ENCODE data around the gene HERC3.

DNA sequence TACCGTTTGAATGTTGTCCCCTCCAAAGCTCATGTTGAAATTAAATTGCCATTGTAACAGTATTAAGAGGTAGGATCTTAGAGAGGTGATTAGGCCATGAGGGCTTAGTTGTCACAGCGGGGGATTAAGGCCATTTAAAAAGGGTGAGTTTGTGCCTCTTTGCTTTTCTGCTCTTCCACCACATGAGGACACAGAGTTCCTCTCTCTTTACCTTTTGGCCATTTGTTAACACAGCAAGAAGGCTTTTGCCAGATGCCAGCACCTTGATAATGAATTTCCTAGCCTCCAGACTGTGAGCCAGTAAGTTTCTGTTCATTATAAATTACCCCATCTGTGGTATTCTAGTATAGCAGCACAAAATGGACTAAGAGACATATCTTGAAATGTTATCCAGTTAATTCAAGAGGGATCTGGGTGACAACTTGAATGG lies 7.8 kb upstream of the HERC3 start:
- TF ChIP-seq, protein P1, sequence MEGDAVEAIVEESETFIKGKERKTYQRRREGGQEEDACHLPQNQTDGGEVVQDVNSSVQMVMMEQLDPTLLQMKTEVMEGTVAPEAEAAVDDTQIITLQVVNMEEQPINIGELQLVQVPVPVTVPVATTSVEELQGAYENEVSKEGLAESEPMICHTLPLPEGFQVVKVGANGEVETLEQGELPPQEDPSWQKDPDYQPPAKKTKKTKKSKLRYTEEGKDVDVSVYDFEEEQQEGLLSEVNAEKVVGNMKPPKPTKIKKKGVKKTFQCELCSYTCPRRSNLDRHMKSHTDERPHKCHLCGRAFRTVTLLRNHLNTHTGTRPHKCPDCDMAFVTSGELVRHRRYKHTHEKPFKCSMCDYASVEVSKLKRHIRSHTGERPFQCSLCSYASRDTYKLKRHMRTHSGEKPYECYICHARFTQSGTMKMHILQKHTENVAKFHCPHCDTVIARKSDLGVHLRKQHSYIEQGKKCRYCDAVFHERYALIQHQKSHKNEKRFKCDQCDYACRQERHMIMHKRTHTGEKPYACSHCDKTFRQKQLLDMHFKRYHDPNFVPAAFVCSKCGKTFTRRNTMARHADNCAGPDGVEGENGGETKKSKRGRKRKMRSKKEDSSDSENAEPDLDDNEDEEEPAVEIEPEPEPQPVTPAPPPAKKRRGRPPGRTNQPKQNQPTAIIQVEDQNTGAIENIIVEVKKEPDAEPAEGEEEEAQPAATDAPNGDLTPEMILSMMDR (IDR thresholded peaks at IDR 0.05): no peak
- TF ChIP-seq EZH2 (IDR thresholded peaks at IDR 0.05; ENCODE audit: borderline replicate concordance, insufficient read depth, low read depth, low read length, poor library complexity, severe bottlenecking): no peak
